H1 (cell line): ENCODE results near the gene HS6ST3. TPM values are rescaled to one million over a fixed set of nuclear protein-coding genes. Genes with fewer than 3 reads are reported as not detected.

ENCODE experiments used
- CTBP2 ChIP-seq: IDR thresholded peaks from 2 replicates; pipeline ENCODE4 v1.7.0; 2011; ENCODE audit warnings: borderline replicate concordance, mild to moderate bottlenecking, moderate library complexity, mixed read lengths, low read length; ENCODE audit not compliant: insufficient read depth, insufficient read length
- RXRA ChIP-seq: IDR thresholded peaks from 2 replicates; pipeline ENCODE4 v1.6.1; 2011; ENCODE audit warnings: low read depth, mild to moderate bottlenecking, low read length, moderate library complexity; ENCODE audit not compliant: insufficient read depth
- YY1 ChIP-seq: IDR thresholded peaks from 2 replicates; pipeline ENCODE4 v1.6.1; 2011; ENCODE audit warnings: low read depth, mild to moderate bottlenecking, low read length
- ZNF274 ChIP-seq: IDR thresholded peaks from 2 replicates; pipeline ENCODE4 v1.7.0; 2012; ENCODE audit warnings: low read length, borderline replicate concordance; ENCODE audit errors: extremely low read depth
- polyA plus RNA-seq, 7 experiments: library from polyadenylated mRNA; depleted of rRNA in 3 of 7; stranded (reverse) in 5 of 7; unstranded in 2 of 7; fragments of >200 nt in 5 of 7; fragments of 200-250 nt in 2 of 7; gene quantifications; 1 replicate in 5 of 7; 2 replicates in 1 of 7; 4 replicates in 1 of 7; pipeline versions ENCODE4 v1.2.1 to v1.2.3, GENCODE V29; 2011 to 2013; ENCODE audit warnings: missing spikeins in 2 of 7, mixed read lengths in 2 of 7
- total RNA-seq: library from RNA; stranded (reverse); fragmentation: NEBNext Ultra II Directional; extraction: Animal tissue kit (Norgen Biotek cat#: 25700); gene quantifications from 2 replicates; pipeline ENCODE4 v1.2.1, GENCODE V29; 2021
- TF ChIP-seq, protein P1 (sequence below): IDR thresholded peaks from 2 replicates; pipeline ENCODE4 v1.6.1; 2011; ENCODE audit warnings: low read length, improper control_type of control experiment

HS6ST3 gene
- total and polyA plus RNA-seq, 2 of the 8 experiments (the other 6 are each of a cell fraction or from before 2014, with no cell fraction given) = 0.45 to 1.2 TPM

DNA sequence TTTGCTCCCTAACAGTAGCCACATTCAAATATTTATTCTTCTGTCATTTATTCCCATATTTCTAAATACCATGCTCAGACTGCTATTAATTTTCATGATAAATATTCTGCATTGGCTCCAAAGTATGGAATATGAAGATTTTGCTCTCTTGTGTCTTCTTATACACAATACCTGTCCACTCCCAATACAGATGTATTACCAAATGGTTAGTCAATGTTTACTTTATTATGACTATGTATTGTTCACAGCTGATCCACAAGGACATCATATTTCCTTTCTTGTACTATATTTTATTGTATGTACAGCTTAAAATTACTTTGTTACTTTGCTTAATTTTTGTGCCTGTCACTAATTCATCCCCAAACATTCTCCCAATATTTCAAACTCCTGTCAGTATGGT, 582.1 kb downstream of the HS6ST3 start (continued):
- TF ChIP-seq, protein P1, sequence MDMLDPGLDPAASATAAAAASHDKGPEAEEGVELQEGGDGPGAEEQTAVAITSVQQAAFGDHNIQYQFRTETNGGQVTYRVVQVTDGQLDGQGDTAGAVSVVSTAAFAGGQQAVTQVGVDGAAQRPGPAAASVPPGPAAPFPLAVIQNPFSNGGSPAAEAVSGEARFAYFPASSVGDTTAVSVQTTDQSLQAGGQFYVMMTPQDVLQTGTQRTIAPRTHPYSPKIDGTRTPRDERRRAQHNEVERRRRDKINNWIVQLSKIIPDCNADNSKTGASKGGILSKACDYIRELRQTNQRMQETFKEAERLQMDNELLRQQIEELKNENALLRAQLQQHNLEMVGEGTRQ = no peak
- no peak for TF ChIP-seq CTBP2
- TF ChIP-seq YY1 = no peak
- TF ChIP-seq ZNF274 = no peak
- TF ChIP-seq RXRA = no peak
